Activated B cell treated with CpG ODN at 0.5 μM for 24 hours (primary cell): Measurements from ENCODE around the gene NCAPD3. TPM values are rescaled to one million over a fixed set of nuclear protein-coding genes. Genes with fewer than 3 reads are reported as not detected.

Experiments
- ATAC-seq: fragments of 200-7000 bp; cut with Tn5 transposase; one replicate; pipeline ENCODE4 v1.10.0; 2021; ENCODE audit warnings: low read depth, mild to moderate bottlenecking, moderate library complexity
- CTCF ChIA-PET: fragments of 350-600 bp; sonication (Branson Sonifier 250); formaldehyde crosslinking; loops from one replicate; lab custom pipeline; 2021; ENCODE audit warnings: antibody characterized with exemption; lab: Charles Lee
- POLR2A ChIA-PET: fragments of 350-600 bp; sonication (Branson Sonifier 250); formaldehyde crosslinking; loops from one replicate; lab custom pipeline; 2021; ENCODE audit warnings: antibody characterized with exemption; lab: Charles Lee
- DNase-seq: peaks from one replicate; pipeline ENCODE4 v3.0.0; 2022
- H3K27ac Mint-ChIP-seq: one replicate; pipeline ENCODE4 v1.8.0; 2020; ENCODE audit warnings: mixed read lengths
- H3K27me3 Mint-ChIP-seq: one replicate; pipeline ENCODE4 v1.8.0; 2021; ENCODE audit warnings: mixed read lengths
- H3K36me3 Mint-ChIP-seq: one replicate; pipeline ENCODE4 v1.8.0; 2021; ENCODE audit warnings: low read depth, mixed read lengths
- H3K4me1 Mint-ChIP-seq: one replicate; pipeline ENCODE4 v1.8.0; 2021; ENCODE audit warnings: mixed read lengths
- H3K4me3 Mint-ChIP-seq: one replicate; pipeline ENCODE4 v1.8.0; 2020; ENCODE audit warnings: mild to moderate bottlenecking, mixed read lengths
- H3K9me3 Mint-ChIP-seq: one replicate; pipeline ENCODE4 v1.8.0; 2020; ENCODE audit warnings: mixed read lengths
- intact Hi-C: fragments of 100-400 bp; cut with micrococcal nuclease; formaldehyde crosslinking; loops from one replicate; pipeline ENCODE4 v1.15.1; 2024
- total RNA-seq: library from RNA; stranded (reverse); gene quantifications from 2 replicates; pipeline ENCODE4 v1.2.3, GENCODE V29; 2022
- TF ChIP-seq, protein P1 (sequence below): fragments of 200-600 bp; IDR thresholded peaks from one replicate; pipeline ENCODE4 v1.8.0; 2022; ENCODE audit warnings: antibody characterized with exemption, mild to moderate bottlenecking

NCAPD3 gene, protein sequence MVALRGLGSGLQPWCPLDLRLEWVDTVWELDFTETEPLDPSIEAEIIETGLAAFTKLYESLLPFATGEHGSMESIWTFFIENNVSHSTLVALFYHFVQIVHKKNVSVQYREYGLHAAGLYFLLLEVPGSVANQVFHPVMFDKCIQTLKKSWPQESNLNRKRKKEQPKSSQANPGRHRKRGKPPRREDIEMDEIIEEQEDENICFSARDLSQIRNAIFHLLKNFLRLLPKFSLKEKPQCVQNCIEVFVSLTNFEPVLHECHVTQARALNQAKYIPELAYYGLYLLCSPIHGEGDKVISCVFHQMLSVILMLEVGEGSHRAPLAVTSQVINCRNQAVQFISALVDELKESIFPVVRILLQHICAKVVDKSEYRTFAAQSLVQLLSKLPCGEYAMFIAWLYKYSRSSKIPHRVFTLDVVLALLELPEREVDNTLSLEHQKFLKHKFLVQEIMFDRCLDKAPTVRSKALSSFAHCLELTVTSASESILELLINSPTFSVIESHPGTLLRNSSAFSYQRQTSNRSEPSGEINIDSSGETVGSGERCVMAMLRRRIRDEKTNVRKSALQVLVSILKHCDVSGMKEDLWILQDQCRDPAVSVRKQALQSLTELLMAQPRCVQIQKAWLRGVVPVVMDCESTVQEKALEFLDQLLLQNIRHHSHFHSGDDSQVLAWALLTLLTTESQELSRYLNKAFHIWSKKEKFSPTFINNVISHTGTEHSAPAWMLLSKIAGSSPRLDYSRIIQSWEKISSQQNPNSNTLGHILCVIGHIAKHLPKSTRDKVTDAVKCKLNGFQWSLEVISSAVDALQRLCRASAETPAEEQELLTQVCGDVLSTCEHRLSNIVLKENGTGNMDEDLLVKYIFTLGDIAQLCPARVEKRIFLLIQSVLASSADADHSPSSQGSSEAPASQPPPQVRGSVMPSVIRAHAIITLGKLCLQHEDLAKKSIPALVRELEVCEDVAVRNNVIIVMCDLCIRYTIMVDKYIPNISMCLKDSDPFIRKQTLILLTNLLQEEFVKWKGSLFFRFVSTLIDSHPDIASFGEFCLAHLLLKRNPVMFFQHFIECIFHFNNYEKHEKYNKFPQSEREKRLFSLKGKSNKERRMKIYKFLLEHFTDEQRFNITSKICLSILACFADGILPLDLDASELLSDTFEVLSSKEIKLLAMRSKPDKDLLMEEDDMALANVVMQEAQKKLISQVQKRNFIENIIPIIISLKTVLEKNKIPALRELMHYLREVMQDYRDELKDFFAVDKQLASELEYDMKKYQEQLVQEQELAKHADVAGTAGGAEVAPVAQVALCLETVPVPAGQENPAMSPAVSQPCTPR (N-terminal part only)
- total RNA-seq, result 22.2 and 22.7 TPM in 2 replicates

DNA sequence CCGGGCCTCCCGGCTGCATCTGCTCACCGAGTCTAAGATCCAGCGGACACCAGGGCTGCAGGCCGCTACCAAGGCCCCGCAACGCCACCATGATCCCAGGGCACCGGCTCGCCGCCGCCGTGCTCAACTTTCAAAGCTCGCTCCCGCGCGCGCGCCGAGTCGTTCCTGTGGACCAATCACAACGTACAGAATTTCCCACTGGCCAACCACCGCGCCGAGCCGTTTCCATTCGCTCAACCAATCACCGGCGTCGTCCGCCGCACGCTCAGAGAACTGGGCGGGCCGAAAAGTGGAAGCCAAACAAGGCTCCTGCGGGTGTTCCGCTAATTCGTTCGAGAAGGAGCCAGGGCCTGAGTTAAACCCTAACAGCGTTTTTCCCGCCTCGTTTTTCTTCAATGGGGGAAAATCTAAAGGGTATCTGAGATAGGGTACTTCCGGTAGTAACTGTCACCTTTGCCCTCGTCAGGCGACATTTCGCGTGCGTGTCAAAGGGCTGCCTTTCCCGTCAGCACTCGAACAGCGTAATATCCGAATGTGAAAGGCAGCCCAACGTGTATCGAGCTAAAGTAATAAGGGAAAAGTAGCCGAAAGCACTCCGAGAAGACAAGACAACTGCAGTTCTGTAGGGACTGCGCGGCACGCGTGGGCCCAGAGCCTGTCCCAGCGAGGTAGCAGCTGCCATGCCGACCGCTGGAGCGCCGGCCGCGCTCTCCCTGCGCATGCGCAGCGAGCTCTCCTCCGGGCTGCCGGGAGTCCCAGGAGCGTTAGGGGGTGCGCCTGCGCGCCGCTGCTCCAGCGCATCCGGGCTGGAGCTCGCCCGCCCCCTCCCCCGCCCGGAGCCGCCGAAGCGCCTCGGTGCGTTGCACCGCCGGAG is at the start of gene NCAPD3, which contains the start of gene VPS26B:
Gene NCAPD3, minus strand, starts transcription at position 132 of the 874 bp plus-strand sequence. Its CDS starts 41 bp downstream, at position 91.
Gene VPS26B, plus strand, starts transcription at position 836 of the 874 bp plus-strand sequence. CDS start 452 bp downstream, outside the sequence.
- ChIA-PET CTCF (interaction anchor here (0.7 to 1.8 kb wide), 4 partner anchors 9 to 38 kb away, joined by 3 to 9 read pairs (median 4); no protein-coding TSS in a partner anchor), POLR2A (interaction anchor here (0.6 to 2.1 kb wide), 12 partner anchors 10 to 186 kb away, joined by 3 to 37 read pairs (median 6); partner anchors contain the start of genes ACAD8, GLB1L2, JAM3 and THYN1)
- intact Hi-C loops, result loop anchor here (1.0 kb wide), 3 partner anchors 29 to 155 kb away; partner anchors contain the start of genes ACAD8, GLB1L2, JAM3 and THYN1
- TF ChIP-seq, protein P1, sequence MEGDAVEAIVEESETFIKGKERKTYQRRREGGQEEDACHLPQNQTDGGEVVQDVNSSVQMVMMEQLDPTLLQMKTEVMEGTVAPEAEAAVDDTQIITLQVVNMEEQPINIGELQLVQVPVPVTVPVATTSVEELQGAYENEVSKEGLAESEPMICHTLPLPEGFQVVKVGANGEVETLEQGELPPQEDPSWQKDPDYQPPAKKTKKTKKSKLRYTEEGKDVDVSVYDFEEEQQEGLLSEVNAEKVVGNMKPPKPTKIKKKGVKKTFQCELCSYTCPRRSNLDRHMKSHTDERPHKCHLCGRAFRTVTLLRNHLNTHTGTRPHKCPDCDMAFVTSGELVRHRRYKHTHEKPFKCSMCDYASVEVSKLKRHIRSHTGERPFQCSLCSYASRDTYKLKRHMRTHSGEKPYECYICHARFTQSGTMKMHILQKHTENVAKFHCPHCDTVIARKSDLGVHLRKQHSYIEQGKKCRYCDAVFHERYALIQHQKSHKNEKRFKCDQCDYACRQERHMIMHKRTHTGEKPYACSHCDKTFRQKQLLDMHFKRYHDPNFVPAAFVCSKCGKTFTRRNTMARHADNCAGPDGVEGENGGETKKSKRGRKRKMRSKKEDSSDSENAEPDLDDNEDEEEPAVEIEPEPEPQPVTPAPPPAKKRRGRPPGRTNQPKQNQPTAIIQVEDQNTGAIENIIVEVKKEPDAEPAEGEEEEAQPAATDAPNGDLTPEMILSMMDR, result no peak
- Mint-ChIP-seq H3K4me3 (peak within 1 kb of the TSS; percentile 93), H3K9me3 (no peaks in the 10 kb centered on the region), H3K27me3 (peaks cover 7% of the 10 kb centered on the region), H3K36me3 (peaks cover 18% of the 10 kb centered on the region), H3K4me1 (peaks cover 45% of the 10 kb centered on the region), H3K27ac (peak within 1 kb of the TSS; percentile 97)
- ATAC-seq (peak; percentile 80), DNase-seq (peak; percentile 89)

- DNase-seq (no peak), ATAC-seq (no peak)
- POLR2A ChIA-PET, result no interaction called here
- CTCF ChIA-PET, result no interaction called here
- TF ChIP-seq, protein P1, result no peak
- intact Hi-C loops, result no loop called here
- Mint-ChIP-seq H3K9me3 (no peaks in the 10 kb centered on the region), H3K36me3 (no peaks in the 10 kb centered on the region), H3K27me3 (peaks cover 67% of the 10 kb centered on the region), H3K27ac (no peak overlapping the region), H3K4me3 (no peak overlapping the region), H3K4me1 (peaks cover 21% of the 10 kb centered on the region)
Observed at GRCh38 chr11:134273317-134273712, 49.5 kb upstream of the NCAPD3 start.

- H3K4me1 Mint-ChIP-seq, result peaks cover 21% of the 10 kb centered on the region
- POLR2A ChIA-PET, result no interaction called here
- CTCF ChIA-PET, result no interaction called here
- no peak overlapping the region for H3K27ac Mint-ChIP-seq
- DNase-seq, result no peak
- no peak overlapping the region for H3K4me3 Mint-ChIP-seq
- H3K9me3 Mint-ChIP-seq, result no peaks in the 10 kb centered on the region
- intact Hi-C loops, result no loop called here
- TF ChIP-seq, protein P1, result no peak
- peaks cover 66% of the 10 kb centered on the region for H3K27me3 Mint-ChIP-seq
- no peaks in the 10 kb centered on the region for H3K36me3 Mint-ChIP-seq
- no peak for ATAC-seq
Observed at GRCh38 chr11:134272381-134273316, 48.9 kb upstream of the NCAPD3 start.

DNA sequence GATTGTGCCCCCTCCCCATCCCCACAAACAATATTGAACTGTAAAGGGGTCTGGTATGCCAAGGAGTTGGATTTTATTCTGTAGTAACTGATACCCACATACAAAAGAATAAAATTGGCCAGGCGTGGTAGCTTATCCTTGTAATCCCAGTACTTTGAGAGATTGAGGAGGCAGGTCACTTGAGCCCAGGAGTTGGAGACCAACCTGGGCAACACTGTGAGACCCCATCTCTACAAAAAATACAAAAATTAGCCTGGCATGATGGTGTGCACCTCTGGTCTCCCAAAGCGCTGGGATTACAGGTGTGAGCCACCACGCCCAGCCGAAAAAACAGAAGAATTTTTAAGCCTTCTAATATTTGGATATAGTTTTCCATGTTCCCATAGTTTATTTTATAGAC is 48.2 kb upstream of the NCAPD3 start:
- no peaks in the 10 kb centered on the region for H3K36me3 Mint-ChIP-seq
- H3K9me3 Mint-ChIP-seq, result no peaks in the 10 kb centered on the region
- H3K27me3 Mint-ChIP-seq, result peaks cover 60% of the 10 kb centered on the region
- peaks cover 16% of the 10 kb centered on the region for H3K4me1 Mint-ChIP-seq
- intact Hi-C loops, result no loop called here
- ATAC-seq (no peak), DNase-seq (no peak)
- CTCF ChIA-PET, result no interaction called here
- H3K27ac Mint-ChIP-seq, result no peak overlapping the region
- TF ChIP-seq, protein P1, result no peak
- H3K4me3 Mint-ChIP-seq, result no peak overlapping the region
- POLR2A ChIA-PET, result no interaction called here
